C4-2B (cell line): ENCODE measurements around the gene PLXND1.

Experiments used
- H3K27ac ChIP-seq: fragments of 450-650 bp; 2 replicates; pipeline ENCODE4 v1.5.1; 2017
- CTCF ChIP-seq: fragments of 450-650 bp; conservative IDR thresholded peaks from 2 replicates; pipeline ENCODE4 v1.5.1; 2017; ENCODE audit warnings: mild to moderate bottlenecking
- ZFX ChIP-seq: fragments of 450-650 bp; IDR thresholded peaks from 2 replicates; pipeline ENCODE4 v1.6.1; 2017

Gene PLXND1

GRCh38 chr3:129606636-129607390 is at the start of gene PLXND1:
PLXND1 (minus strand) TSS chr3:129606676; CDS start chr3:129606639, 37 bp downstream.
- no peak within 1 kb of the TSS for H3K27ac ChIP-seq
- TF ChIP-seq ZFX (no peak), CTCF (no peak)

- TF ChIP-seq ZFX (no peak), CTCF (no peak)
- no peak overlapping the region for H3K27ac ChIP-seq
Observed at GRCh38 chr3:129655291-129655700, 48.8 kb upstream of the PLXND1 start.

- no peak for TF ChIP-seq CTCF
- H3K27ac ChIP-seq: no peak overlapping the region
Observed at GRCh38 chr3:129654131-129654530, 47.7 kb upstream of the PLXND1 start.

- H3K27ac ChIP-seq: no peak overlapping the region
- TF ChIP-seq CTCF (no peak), ZFX (no peak)
Observed at GRCh38 chr3:129653019-129653418, 46.5 kb upstream of the PLXND1 start.

GRCh38 chr3:129651435-129652202 is 45.1 kb upstream of the PLXND1 start:
- H3K27ac ChIP-seq: no peak overlapping the region
- no peak for TF ChIP-seq CTCF
- no peak for TF ChIP-seq ZFX

- TF ChIP-seq ZFX (no peak), CTCF (peak; percentile 91)
- no peak overlapping the region for H3K27ac ChIP-seq
Observed at GRCh38 chr3:129650256-129650872, 43.9 kb upstream of the PLXND1 start.

GRCh38 chr3:129648391-129648790 is 41.9 kb upstream of the PLXND1 start:
- TF ChIP-seq ZFX (no peak), CTCF (no peak)
- H3K27ac ChIP-seq: no peak overlapping the region
